G401.6 (cell line): ENCODE measurements around the gene WNT5A.

Experiments
- FAIRE-seq: peaks from 2 replicates; lab custom pipeline; 2012; peaks lifted over from hg19 to GRCh38; lab: Jason Lieb, UNC

The WNT5A gene

GRCh38 chr3:55481744-55482495 is 5.2 kb downstream of the WNT5A start:
- FAIRE-seq, result peak; percentile 71

- FAIRE-seq, result no peak
Observed at GRCh38 chr3:55480911-55481743, 6.0 kb downstream of the WNT5A start.

- no peak for FAIRE-seq
Observed at GRCh38 chr3:55477306-55478303, 9.5 kb downstream of the WNT5A start.

GRCh38 chr3:55476515-55476914 is 10.6 kb downstream of the WNT5A start:
- FAIRE-seq, result peak; percentile 3

- FAIRE-seq, result no peak
Observed at GRCh38 chr3:55474213-55474632, 12.9 kb downstream of the WNT5A start.

GRCh38 chr3:55473788-55474187 is 13.3 kb downstream of the WNT5A start:
- FAIRE-seq, result no peak

- no peak for FAIRE-seq
Observed at GRCh38 chr3:55471522-55472280, 15.4 kb downstream of the WNT5A start.

- FAIRE-seq, result no peak
Observed at GRCh38 chr3:55471084-55471483, 16.0 kb downstream of the WNT5A start.

- FAIRE-seq, result no peak
Observed at GRCh38 chr3:55469957-55470526, 17.1 kb downstream of the WNT5A start.

GRCh38 chr3:55468251-55468650 is 18.9 kb downstream of the WNT5A start:
- FAIRE-seq, result no peak

GRCh38 chr3:55467099-55467498 is 20.0 kb downstream of the WNT5A start:
- FAIRE-seq, result peak; percentile 82

GRCh38 chr3:55466526-55466925 is 20.6 kb downstream of the WNT5A start:
- peak; percentile 58 for FAIRE-seq

- peak; percentile 94 for FAIRE-seq
Observed at GRCh38 chr3:55461896-55462295, 25.2 kb downstream of the WNT5A start.

GRCh38 chr3:55459838-55460237 is 27.3 kb downstream of the WNT5A start:
- FAIRE-seq, result no peak

GRCh38 chr3:55458181-55458790 is 28.8 kb downstream of the WNT5A start:
- FAIRE-seq, result no peak

- FAIRE-seq, result no peak
Observed at GRCh38 chr3:55455915-55456314, 31.2 kb downstream of the WNT5A start.

GRCh38 chr3:55454611-55455010 is 32.5 kb downstream of the WNT5A start:
- FAIRE-seq, result no peak

- no peak for FAIRE-seq
Observed at GRCh38 chr3:55453886-55454496, 33.1 kb downstream of the WNT5A start.

- no peak for FAIRE-seq
Observed at GRCh38 chr3:55452886-55453285, 34.2 kb downstream of the WNT5A start.

GRCh38 chr3:55449527-55449926 is 37.6 kb downstream of the WNT5A start:
- no peak for FAIRE-seq
